ENCODE measurements around the gene GPC5.

The GPC5 gene

GRCh38 chr13:91399189-91400062, 1.0 kb downstream of the GPC5 start:
- H3K4me2 ChIP-seq (ENCODE audit: low read length), result peak overlapping the region; percentile 92
- peak overlapping the region; percentile 64 for H3K4me3 ChIP-seq (ENCODE audit: low read depth, low read length, poor library complexity, severe bottlenecking)
- no peaks in the 10 kb centered on the region for H3K9me2 ChIP-seq (ENCODE audit: low read depth, low read length)
- no peak overlapping the region for H2AFZ ChIP-seq (ENCODE audit: low read length)
- H3K27ac ChIP-seq (ENCODE audit: low read depth, low read length, poor library complexity, severe bottlenecking), result no peak overlapping the region
- no peaks in the 10 kb centered on the region for H3K79me2 ChIP-seq (ENCODE audit: insufficient read depth, low read length)
- H3K36me3 ChIP-seq (ENCODE audit: insufficient read depth, low read length), result no peaks in the 10 kb centered on the region
- H3F3A ChIP-seq (ENCODE audit: insufficient read depth, low read length), result no peaks in the 10 kb centered on the region
- H3K4me1 ChIP-seq (ENCODE audit: insufficient read depth, low read length, severe bottlenecking), result peaks cover 26% of the 10 kb centered on the region
- H3K27me3 ChIP-seq (ENCODE audit: insufficient read depth, low read length), result no peaks in the 10 kb centered on the region
- no peaks in the 10 kb centered on the region for H3K9me3 ChIP-seq (ENCODE audit: low read length)
- no peaks in the 10 kb centered on the region for H4K20me1 ChIP-seq (ENCODE audit: insufficient read depth, low read length)
- TF ChIP-seq EZH2 (IDR thresholded peaks at IDR 0.05; ENCODE audit: borderline replicate concordance, low read length), result no peak
- no peak for TF ChIP-seq CTCF (IDR thresholded peaks at IDR 0.05; ENCODE audit: low read length)
- peak overlapping the region; percentile 46; the same call in 1 of the 2 replicates for H3K9ac ChIP-seq (ENCODE audit: low read length)

GRCh38 chr13:91400063-91400399, 1.6 kb downstream of the GPC5 start:
- Histone ChIP-seq H3K9me3 (ENCODE audit: low read length) (no peaks in the 10 kb centered on the region), H3K36me3 (ENCODE audit: insufficient read depth, low read length) (no peaks in the 10 kb centered on the region), H2AFZ (ENCODE audit: low read length) (no peak overlapping the region), H3K4me2 (ENCODE audit: low read length) (no peak overlapping the region), H3K4me3 (ENCODE audit: low read depth, low read length, poor library complexity, severe bottlenecking) (no peak overlapping the region), H3K27ac (ENCODE audit: low read depth, low read length, poor library complexity, severe bottlenecking) (no peak overlapping the region), H3F3A (ENCODE audit: insufficient read depth, low read length) (no peaks in the 10 kb centered on the region), H3K79me2 (ENCODE audit: insufficient read depth, low read length) (no peaks in the 10 kb centered on the region), H4K20me1 (ENCODE audit: insufficient read depth, low read length) (no peaks in the 10 kb centered on the region), H3K9me2 (ENCODE audit: low read depth, low read length) (no peaks in the 10 kb centered on the region), H3K9ac (ENCODE audit: low read length) (no peak overlapping the region), H3K4me1 (ENCODE audit: insufficient read depth, low read length, severe bottlenecking) (peaks cover 26% of the 10 kb centered on the region), H3K27me3 (ENCODE audit: insufficient read depth, low read length) (no peaks in the 10 kb centered on the region)
- TF ChIP-seq CTCF (IDR thresholded peaks at IDR 0.05; ENCODE audit: low read length), result no peak
- TF ChIP-seq EZH2 (IDR thresholded peaks at IDR 0.05; ENCODE audit: borderline replicate concordance, low read length), result no peak

- no peak overlapping the region for H3K4me2 ChIP-seq (ENCODE audit: low read length)
- no peak overlapping the region for H3K4me3 ChIP-seq (ENCODE audit: low read depth, low read length, poor library complexity, severe bottlenecking)
- H3K36me3 ChIP-seq (ENCODE audit: insufficient read depth, low read length), result no peaks in the 10 kb centered on the region
- H3K79me2 ChIP-seq (ENCODE audit: insufficient read depth, low read length), result no peaks in the 10 kb centered on the region
- H4K20me1 ChIP-seq (ENCODE audit: insufficient read depth, low read length), result no peaks in the 10 kb centered on the region
- H3K4me1 ChIP-seq (ENCODE audit: insufficient read depth, low read length, severe bottlenecking), result peaks cover 31% of the 10 kb centered on the region
- no peak overlapping the region for H2AFZ ChIP-seq (ENCODE audit: low read length)
- no peaks in the 10 kb centered on the region for H3K9me3 ChIP-seq (ENCODE audit: low read length)
- H3F3A ChIP-seq (ENCODE audit: insufficient read depth, low read length), result no peaks in the 10 kb centered on the region
- H3K27ac ChIP-seq (ENCODE audit: low read depth, low read length, poor library complexity, severe bottlenecking), result no peak overlapping the region
- no peaks in the 10 kb centered on the region for H3K9me2 ChIP-seq (ENCODE audit: low read depth, low read length)
- TF ChIP-seq CTCF (IDR thresholded peaks at IDR 0.05; ENCODE audit: low read length) (no peak), EZH2 (IDR thresholded peaks at IDR 0.05; ENCODE audit: borderline replicate concordance, low read length) (no peak)
- no peak overlapping the region for H3K9ac ChIP-seq (ENCODE audit: low read length)
- H3K27me3 ChIP-seq (ENCODE audit: insufficient read depth, low read length), result no peaks in the 10 kb centered on the region
Measured at GRCh38 chr13:91400671-91401070, 2.2 kb downstream of the GPC5 start.

Measured in OCI-LY1 (cell line).